H1 (cell line): ENCODE results near the gene MARS2. TPM values are rescaled to one million over a fixed set of nuclear protein-coding genes. Genes with fewer than 3 reads are reported as not detected.

Experiments
- EP300 ChIP-seq, 2 experiments: IDR thresholded peaks; 1 replicate in 1 of 2; 2 replicates in 1 of 2; pipeline ENCODE4 v1.6.1; 2011 to 2012; ENCODE audit warnings: low read depth in 2 of 2, low read length in 2 of 2, mild to moderate bottlenecking in 2 of 2, borderline replicate concordance in 1 of 2, inconsistent platforms in 1 of 2, moderate library complexity in 1 of 2
- PHF8 ChIP-seq: fragments of 200-600 bp; sonication (generic); conservative IDR thresholded peaks from 2 replicates; pipeline ENCODE4 v1.7.1; 2012; ENCODE audit warnings: low read depth, mild to moderate bottlenecking, inconsistent platforms, low read length, moderate library complexity
- RAD21 ChIP-seq, 2 experiments: IDR thresholded peaks in 1 of 2; conservative IDR thresholded peaks in 1 of 2; 2 replicates each; pipeline ENCODE4 v1.6.1; 2011; ENCODE audit warnings: low read depth in 2 of 2, low read length in 2 of 2, improper control_type of control experiment in 1 of 2, inconsistent platforms in 1 of 2, mild to moderate bottlenecking in 1 of 2, moderate library complexity in 1 of 2
- RFX5 ChIP-seq: IDR thresholded peaks from 2 replicates; pipeline ENCODE4 v1.6.1; 2011; ENCODE audit warnings: low read depth, low read length, improper control_type of control experiment, borderline replicate concordance
- TAF7 ChIP-seq: optimal IDR thresholded peaks from 2 replicates; pipeline ENCODE3; 2011; ENCODE audit warnings: low read depth, mild to moderate bottlenecking, inconsistent platforms, low read length, moderate library complexity, borderline replicate concordance
- polyA plus RNA-seq, 7 experiments: library from polyadenylated mRNA; depleted of rRNA in 3 of 7; stranded (reverse) in 5 of 7; unstranded in 2 of 7; fragments of >200 nt in 5 of 7; fragments of 200-250 nt in 2 of 7; gene quantifications; 1 replicate in 5 of 7; 2 replicates in 1 of 7; 4 replicates in 1 of 7; pipeline versions ENCODE4 v1.2.1 to v1.2.3, GENCODE V29; 2011 to 2013; ENCODE audit warnings: missing spikeins in 2 of 7, mixed read lengths in 2 of 7
- total RNA-seq: library from RNA; stranded (reverse); fragmentation: NEBNext Ultra II Directional; extraction: Animal tissue kit (Norgen Biotek cat#: 25700); gene quantifications from 2 replicates; pipeline ENCODE4 v1.2.1, GENCODE V29; 2021

MARS2 gene
- total and polyA plus RNA-seq, 2 of the 8 experiments (the other 6 are each of a cell fraction or from before 2014, with no cell fraction given) = 15.7 to 27.2 TPM

- TF ChIP-seq RFX5 (no peak), RAD21 (IDR thresholded peaks at IDR 0.05 in 1 of 2, conservative IDR thresholded peaks at IDR 0.05 in 1 of 2; ENCODE audit: low read depth in 2 of 2, low read length in 2 of 2) (no peak), EP300 (IDR thresholded peaks at IDR 0.05; ENCODE audit: borderline replicate concordance in 1 of 2, low read depth in 2 of 2, low read length in 2 of 2) (no peak), PHF8 (no peak), TAF7 (no peak)
Observed at GRCh38 chr2:197711578-197711977, 6.4 kb downstream of the MARS2 start (continued).
